MM.1S (cell line): ENCODE measurements around the gene UBE2F.

Source experiments
- DNase-seq: peaks from one replicate; pipeline ENCODE4 v3.0.0-alpha.2; 2015
- H2AFZ ChIP-seq: fragments of 300-600 bp; sonication (generic); 2 replicates; pipeline ENCODE4 v1.6.0; 2016; ENCODE audit warnings: antibody characterized with exemption, low read length
- H3F3A ChIP-seq: fragments of 300-600 bp; sonication (generic); 2 replicates; pipeline ENCODE4 v1.6.1; 2016; ENCODE audit warnings: mild to moderate bottlenecking, antibody characterized with exemption, low read length, moderate library complexity, mixed read lengths; ENCODE audit not compliant: insufficient read depth
- H3K27ac ChIP-seq: fragments of 300-600 bp; sonication (generic); 2 replicates; pipeline ENCODE4 v1.5.1; 2016; ENCODE audit warnings: mild to moderate bottlenecking, low read length
- H3K27me3 ChIP-seq: fragments of 300-600 bp; sonication (generic); replicated peaks from 2 replicates; pipeline ENCODE4 v1.6.0; 2016; ENCODE audit warnings: low read length; ENCODE audit not compliant: insufficient read depth
- H3K36me3 ChIP-seq: fragments of 300-600 bp; sonication (generic); replicated peaks from 2 replicates; pipeline ENCODE4 v1.6.1; 2016; ENCODE audit warnings: mild to moderate bottlenecking, low read length, mixed read lengths; ENCODE audit not compliant: insufficient read depth
- H3K4me1 ChIP-seq: fragments of 300-600 bp; sonication (generic); 2 replicates; pipeline ENCODE4 v1.6.1; 2016; ENCODE audit warnings: low read length, mixed read lengths
- H3K4me2 ChIP-seq: fragments of 300-600 bp; sonication (generic); 2 replicates; pipeline ENCODE4 v1.6.0; 2016; ENCODE audit warnings: low read depth, low read length
- H3K4me3 ChIP-seq: fragments of 300-600 bp; sonication (generic); 2 replicates; pipeline ENCODE4 v1.5.1; 2016; ENCODE audit warnings: low read length, mixed read lengths
- H3K79me2 ChIP-seq: fragments of 300-600 bp; sonication (generic); 2 replicates; pipeline ENCODE4 v1.6.1; 2016; ENCODE audit warnings: mixed run types, low read length, mixed read lengths
- H3K9ac ChIP-seq: fragments of 300-600 bp; sonication (generic); 2 replicates; pipeline ENCODE4 v1.6.1; 2016; ENCODE audit warnings: low read length, mixed read lengths
- H3K9me2 ChIP-seq: fragments of 300-600 bp; sonication (generic); replicated peaks from 2 replicates; pipeline ENCODE4 v1.6.1; 2016; ENCODE audit warnings: mild to moderate bottlenecking, low read length, mixed read lengths; ENCODE audit not compliant: insufficient read depth
- H3K9me3 ChIP-seq: fragments of 300-600 bp; sonication (generic); replicated peaks from 2 replicates; pipeline ENCODE4 v1.6.1; 2016; ENCODE audit warnings: mild to moderate bottlenecking, low read length, mixed read lengths; ENCODE audit not compliant: insufficient read depth
- H4K20me1 ChIP-seq: fragments of 300-600 bp; sonication (generic); 2 replicates; pipeline ENCODE4 v1.6.1; 2016; ENCODE audit warnings: mild to moderate bottlenecking, low read length, moderate library complexity, mixed read lengths; ENCODE audit not compliant: insufficient read depth
- CTCF ChIP-seq: fragments of 300-600 bp; sonication (generic); IDR thresholded peaks from 2 replicates; pipeline ENCODE4 v1.5.1; 2016; ENCODE audit warnings: antibody characterized with exemption, low read length, mixed read lengths
- EZH2 ChIP-seq: fragments of 300-600 bp; sonication (generic); optimal IDR thresholded peaks from 2 replicates; pipeline ENCODE3; 2017; ENCODE audit warnings: low read depth, mild to moderate bottlenecking, antibody characterized with exemption, low read length, mixed read lengths
- EZH2phosphoT487 ChIP-seq: fragments of 300-600 bp; sonication (generic); IDR thresholded peaks from 2 replicates; pipeline ENCODE4 v1.6.1; 2018; ENCODE audit warnings: antibody characterized with exemption, low read length

The UBE2F gene

DNA sequence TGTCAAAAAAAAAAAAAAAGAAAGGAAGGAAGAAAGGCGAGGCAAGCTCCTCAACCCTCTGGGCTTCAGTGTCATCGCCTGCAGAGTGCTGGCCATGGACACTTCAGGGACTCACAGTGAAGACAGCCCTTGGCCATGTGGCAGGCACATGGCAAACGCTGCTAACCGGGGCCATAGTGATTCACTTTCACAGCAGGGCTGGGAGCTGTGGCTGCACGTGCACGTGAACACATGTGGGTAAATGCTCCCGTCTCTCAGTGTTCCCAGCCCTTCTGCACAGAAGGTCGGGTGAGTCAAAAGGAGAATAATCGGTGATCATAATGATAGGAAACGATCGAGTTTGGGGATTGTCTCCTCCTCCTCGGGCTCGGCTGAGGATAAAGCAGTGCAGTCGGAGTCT lies 46.1 kb upstream of the UBE2F start:
- no peak overlapping the region for H3K4me2 ChIP-seq

DNA sequence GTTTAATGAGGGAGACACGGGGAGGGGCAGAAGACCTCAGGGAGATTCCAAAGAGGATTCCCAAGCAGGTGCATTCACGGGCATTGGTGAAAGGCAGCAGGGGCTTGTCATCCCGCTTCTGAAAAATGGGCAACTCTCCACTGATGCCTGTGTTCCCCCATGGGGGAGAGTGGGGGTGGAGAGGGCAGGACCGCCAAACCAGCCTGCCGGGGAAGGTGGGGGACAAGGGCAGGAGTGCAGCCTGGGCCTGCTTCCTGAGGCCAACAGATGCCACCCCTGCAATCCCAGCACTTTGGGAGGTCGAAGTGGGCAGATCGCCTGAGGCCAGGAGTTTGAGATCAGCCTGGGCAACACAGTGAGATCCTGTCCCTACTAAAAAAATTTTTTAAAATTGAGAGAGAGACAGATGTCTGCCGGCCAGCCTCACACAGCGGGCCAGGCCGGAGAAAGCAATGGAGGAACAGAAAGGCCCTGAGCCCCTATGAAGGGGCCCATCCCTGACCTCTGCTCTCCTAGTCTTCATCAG lies 44.8 kb upstream of the UBE2F start:
- Histone ChIP-seq H4K20me1 (no peaks in the 10 kb centered on the region), H3K9ac (no peak overlapping the region), H3K4me2 (no peak overlapping the region), H3K9me2 (no peaks in the 10 kb centered on the region), H3K27ac (no peak overlapping the region), H3K79me2 (no peaks in the 10 kb centered on the region), H3K9me3 (no peaks in the 10 kb centered on the region), H2AFZ (no peak overlapping the region), H3K4me3 (no peak overlapping the region), H3K27me3 (no peaks in the 10 kb centered on the region), H3F3A (peaks cover 20% of the 10 kb centered on the region), H3K4me1 (peaks cover 22% of the 10 kb centered on the region), H3K36me3 (no peaks in the 10 kb centered on the region)
- DNase-seq: no peak
- TF ChIP-seq CTCF (no peak), EZH2phosphoT487 (no peak), EZH2 (no peak)

More for the DNA sequence above, 46.1 kb upstream of the UBE2F start:
- no peak overlapping the region for H3K4me3 ChIP-seq
- no peak overlapping the region for H2AFZ ChIP-seq
- H3K27me3 ChIP-seq: no peaks in the 10 kb centered on the region
- no peaks in the 10 kb centered on the region for H3K9me3 ChIP-seq
- H3K4me1 ChIP-seq: peaks cover 18% of the 10 kb centered on the region
- H3K9ac ChIP-seq: no peak overlapping the region
- H3K79me2 ChIP-seq: no peaks in the 10 kb centered on the region
- peaks cover 9% of the 10 kb centered on the region for H3F3A ChIP-seq
- H3K36me3 ChIP-seq: no peaks in the 10 kb centered on the region
- DNase-seq: no peak
- no peaks in the 10 kb centered on the region for H3K9me2 ChIP-seq
- TF ChIP-seq CTCF: no peak
- TF ChIP-seq EZH2phosphoT487: no peak
- TF ChIP-seq EZH2: no peak
- no peaks in the 10 kb centered on the region for H4K20me1 ChIP-seq
- no peak overlapping the region for H3K27ac ChIP-seq

DNA sequence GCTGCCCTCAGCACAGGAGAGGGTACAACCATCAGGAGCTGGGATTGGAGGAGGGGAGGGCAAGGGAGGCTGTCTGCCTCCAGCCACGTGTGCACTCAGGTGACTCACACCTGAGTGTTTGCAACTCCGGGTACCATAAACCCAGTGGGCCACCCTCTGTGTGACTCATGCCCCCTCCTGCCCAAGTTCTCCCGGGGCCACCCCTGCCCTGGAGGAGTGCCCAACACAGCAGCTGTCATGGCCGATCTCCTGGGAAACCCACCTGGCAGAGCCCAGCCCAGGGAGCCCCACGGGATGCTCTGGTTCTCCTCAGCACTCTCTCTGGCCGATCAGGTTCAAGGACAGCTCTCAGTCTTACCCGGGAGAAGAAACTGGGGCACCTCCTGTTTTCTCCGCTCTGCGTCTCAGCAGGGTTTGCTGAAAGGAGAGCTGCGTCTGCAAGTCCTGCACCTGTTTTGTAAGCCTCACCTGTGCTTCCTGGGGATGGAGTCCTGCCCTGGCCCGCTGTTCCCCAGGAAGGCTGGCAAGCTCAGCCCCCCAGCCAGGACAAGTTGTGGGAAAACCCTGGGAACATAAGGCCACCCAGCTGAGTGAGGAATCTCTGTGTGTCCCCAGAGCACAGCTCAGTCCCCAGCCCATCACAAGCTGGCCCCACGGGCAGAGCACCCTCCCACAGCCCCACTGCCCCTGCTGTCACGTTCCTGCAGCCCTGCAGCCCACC lies 44.0 kb upstream of the UBE2F start:
- no peaks in the 10 kb centered on the region for H3K36me3 ChIP-seq
- peak overlapping the region; percentile 91 for H3K4me2 ChIP-seq
- no peak for DNase-seq
- TF ChIP-seq EZH2 (no peak), CTCF (no peak), EZH2phosphoT487 (no peak)
- peak overlapping the region; percentile 76 for H2AFZ ChIP-seq
- no peaks in the 10 kb centered on the region for H4K20me1 ChIP-seq
- peak overlapping the region; percentile 49 for H3K4me3 ChIP-seq
- peak overlapping the region; percentile 21; the same call in 1 of the 2 replicates for H3K27ac ChIP-seq
- H3F3A ChIP-seq: peaks cover 20% of the 10 kb centered on the region
- peak overlapping the region; percentile 47; the same call in 1 of the 2 replicates for H3K9ac ChIP-seq
- H3K9me3 ChIP-seq: no peaks in the 10 kb centered on the region
- H3K79me2 ChIP-seq: no peaks in the 10 kb centered on the region
- peaks cover 22% of the 10 kb centered on the region for H3K4me1 ChIP-seq
- no peaks in the 10 kb centered on the region for H3K27me3 ChIP-seq
- no peaks in the 10 kb centered on the region for H3K9me2 ChIP-seq
